ENCODE results near the gene AIFM3. TPM values are rescaled to one million over a fixed set of nuclear protein-coding genes. Genes with fewer than 3 reads are reported as not detected.

Gene AIFM3
- total and polyA plus RNA-seq, 2 experiments from 2014 or later, result 0.65 TPM; not detected in 1

- Histone ChIP-seq H2AFZ (no peak overlapping the region), H3K79me2 (ENCODE audit: insufficient read depth) (no peaks in the 10 kb centered on the region), H3K9me2 (ENCODE audit: insufficient read depth) (no peaks in the 10 kb centered on the region), H3K9ac (no peak overlapping the region), H3K36me3 (ENCODE audit: low read depth) (no peaks in the 10 kb centered on the region), H3K4me3 (no peak overlapping the region), H3K27me3 (replicated peaks; ENCODE audit: insufficient read depth) (no peaks in the 10 kb centered on the region), H3F3A (ENCODE audit: insufficient read depth) (no peaks in the 10 kb centered on the region), H3K4me2 (ENCODE audit: unreplicated experiment) (no peak overlapping the region), H3K9me3 (ENCODE audit: low read depth) (no peaks in the 10 kb centered on the region), H4K20me1 (ENCODE audit: insufficient read depth) (no peaks in the 10 kb centered on the region), H3K4me1 (ENCODE audit: insufficient read depth) (no peaks in the 10 kb centered on the region), H3K27ac (no peak overlapping the region)
- 71 to 79% methylated on average over 7 to 8 of the region's 8 CpGs for WGBS, 2 experiments (ENCODE audit: low coverage in 1 of 2, low lambda C conversion rate in 2 of 2, missing lambda C conversion rate in 2 of 2)
- TF ChIP-seq EZH2 (IDR thresholded peaks at IDR 0.05; ENCODE audit: insufficient read depth, poor library complexity, severe bottlenecking) (no peak), EZH2phosphoT487 (IDR thresholded peaks at IDR 0.05; ENCODE audit: insufficient read depth, low read depth) (no peak)
- in situ Hi-C loops (cut with MboI), result no loop called here
- no peak for DNase-seq
Measured at GRCh38 chr22:21025266-21025665, 58.2 kb downstream of the AIFM3 start.

GRCh38 chr22:21025763-21026755, 59.0 kb downstream of the AIFM3 start:
- in situ Hi-C loops (cut with MboI), result no loop called here
- no peak for DNase-seq
- H2AFZ ChIP-seq, result no peak overlapping the region
- H3K4me2 ChIP-seq (ENCODE audit: unreplicated experiment), result no peak overlapping the region
- no peaks in the 10 kb centered on the region for H3K9me3 ChIP-seq (ENCODE audit: low read depth)
- no peaks in the 10 kb centered on the region for H3K27me3 ChIP-seq (replicated peaks; ENCODE audit: insufficient read depth)
- no peak overlapping the region for H3K27ac ChIP-seq
- 77 to 83% methylated on average over 26 to 27 of the region's 27 CpGs for WGBS, 2 experiments (ENCODE audit: low coverage in 1 of 2, low lambda C conversion rate in 2 of 2, missing lambda C conversion rate in 2 of 2)
- TF ChIP-seq EZH2 (IDR thresholded peaks at IDR 0.05; ENCODE audit: insufficient read depth, poor library complexity, severe bottlenecking) (no peak), EZH2phosphoT487 (IDR thresholded peaks at IDR 0.05; ENCODE audit: insufficient read depth, low read depth) (no peak)
- no peak overlapping the region for H3K4me3 ChIP-seq
- H4K20me1 ChIP-seq (ENCODE audit: insufficient read depth), result no peaks in the 10 kb centered on the region
- H3K36me3 ChIP-seq (ENCODE audit: low read depth), result no peaks in the 10 kb centered on the region
- no peaks in the 10 kb centered on the region for H3K9me2 ChIP-seq (ENCODE audit: insufficient read depth)
- H3F3A ChIP-seq (ENCODE audit: insufficient read depth), result no peaks in the 10 kb centered on the region
- no peaks in the 10 kb centered on the region for H3K4me1 ChIP-seq (ENCODE audit: insufficient read depth)
- H3K79me2 ChIP-seq (ENCODE audit: insufficient read depth), result no peaks in the 10 kb centered on the region
- no peak overlapping the region for H3K9ac ChIP-seq

GRCh38 chr22:21026783-21027692, 60.0 kb downstream of the AIFM3 start:
- Histone ChIP-seq H3K27ac (no peak overlapping the region), H3K9me2 (ENCODE audit: insufficient read depth) (no peaks in the 10 kb centered on the region), H3K79me2 (ENCODE audit: insufficient read depth) (no peaks in the 10 kb centered on the region), H3K9ac (no peak overlapping the region), H3K4me1 (ENCODE audit: insufficient read depth) (no peaks in the 10 kb centered on the region), H3F3A (ENCODE audit: insufficient read depth) (no peaks in the 10 kb centered on the region), H3K4me2 (ENCODE audit: unreplicated experiment) (no peak overlapping the region), H3K36me3 (ENCODE audit: low read depth) (no peaks in the 10 kb centered on the region), H2AFZ (no peak overlapping the region), H3K4me3 (no peak overlapping the region), H3K9me3 (ENCODE audit: low read depth) (no peaks in the 10 kb centered on the region), H4K20me1 (ENCODE audit: insufficient read depth) (no peaks in the 10 kb centered on the region), H3K27me3 (replicated peaks; ENCODE audit: insufficient read depth) (0 out of 2 replicates have a peak, but pooled peaks cover 6% of the 10 kb centered on the region)
- in situ Hi-C loops (cut with MboI), result no loop called here
- TF ChIP-seq EZH2 (IDR thresholded peaks at IDR 0.05; ENCODE audit: insufficient read depth, poor library complexity, severe bottlenecking) (no peak), EZH2phosphoT487 (IDR thresholded peaks at IDR 0.05; ENCODE audit: insufficient read depth, low read depth) (no peak)
- 58 to 60% methylated on average over 14 of the region's 14 CpGs for WGBS, 2 experiments (ENCODE audit: low coverage in 1 of 2, low lambda C conversion rate in 2 of 2, missing lambda C conversion rate in 2 of 2)
- DNase-seq, result peak; percentile 73

All from GM23248 (cell line).